ENCODE data around the gene GPS1.

The GPS1 gene

DNA sequence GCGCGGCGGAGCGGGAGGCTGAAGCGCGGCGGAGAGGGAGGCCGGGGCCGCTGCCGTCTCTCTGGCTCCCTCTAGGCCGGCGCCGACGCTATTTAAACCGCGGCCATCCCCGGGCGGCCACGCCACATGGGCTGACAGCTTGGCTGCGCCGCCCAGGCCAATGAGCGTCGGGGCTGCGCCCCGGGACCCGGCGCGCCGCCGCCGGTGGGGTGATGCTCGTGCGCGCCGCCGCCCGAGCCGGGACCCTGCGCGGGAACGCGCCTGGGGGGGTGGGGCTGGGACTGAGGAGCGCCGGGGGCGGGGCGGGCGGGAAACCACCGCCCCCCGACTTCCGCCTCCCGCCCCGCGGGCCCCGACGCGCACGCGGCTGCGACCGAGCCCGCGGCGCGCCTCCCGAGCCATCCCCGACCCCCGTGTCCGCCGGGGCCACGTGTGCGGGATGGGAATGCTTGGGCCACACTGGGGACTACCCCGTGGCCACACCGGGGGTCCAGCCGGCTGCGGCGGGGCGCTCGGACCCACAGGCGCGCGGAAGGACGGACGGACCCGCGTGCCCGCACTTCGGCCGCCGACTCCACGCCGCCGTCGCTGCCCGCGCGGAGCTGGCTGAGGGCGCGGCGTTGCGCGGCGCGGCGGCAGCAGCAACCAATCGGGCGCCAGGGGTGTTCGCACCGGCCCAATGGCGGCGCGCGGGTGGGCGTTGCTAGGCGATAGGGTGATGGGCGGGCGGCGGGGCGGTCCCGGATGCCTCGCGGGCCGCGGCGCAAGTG, 46.7 kb downstream of the GPS1 start, which contains the start of gene FASN:
TSS of gene FASN (minus strand) at position 68 of the 770 bp plus-strand sequence. CDS start 1,791 bp downstream, outside the sequence.
- DNase-seq (ENCODE audit: extremely low read depth, low read depth), result peak; percentile 66
- TF ChIP-seq, protein P1, sequence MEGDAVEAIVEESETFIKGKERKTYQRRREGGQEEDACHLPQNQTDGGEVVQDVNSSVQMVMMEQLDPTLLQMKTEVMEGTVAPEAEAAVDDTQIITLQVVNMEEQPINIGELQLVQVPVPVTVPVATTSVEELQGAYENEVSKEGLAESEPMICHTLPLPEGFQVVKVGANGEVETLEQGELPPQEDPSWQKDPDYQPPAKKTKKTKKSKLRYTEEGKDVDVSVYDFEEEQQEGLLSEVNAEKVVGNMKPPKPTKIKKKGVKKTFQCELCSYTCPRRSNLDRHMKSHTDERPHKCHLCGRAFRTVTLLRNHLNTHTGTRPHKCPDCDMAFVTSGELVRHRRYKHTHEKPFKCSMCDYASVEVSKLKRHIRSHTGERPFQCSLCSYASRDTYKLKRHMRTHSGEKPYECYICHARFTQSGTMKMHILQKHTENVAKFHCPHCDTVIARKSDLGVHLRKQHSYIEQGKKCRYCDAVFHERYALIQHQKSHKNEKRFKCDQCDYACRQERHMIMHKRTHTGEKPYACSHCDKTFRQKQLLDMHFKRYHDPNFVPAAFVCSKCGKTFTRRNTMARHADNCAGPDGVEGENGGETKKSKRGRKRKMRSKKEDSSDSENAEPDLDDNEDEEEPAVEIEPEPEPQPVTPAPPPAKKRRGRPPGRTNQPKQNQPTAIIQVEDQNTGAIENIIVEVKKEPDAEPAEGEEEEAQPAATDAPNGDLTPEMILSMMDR (IDR thresholded peaks at IDR 0.05; ENCODE audit: low read depth, low read length, missing control alignments), result peak; percentile 4
- H3K4me3 ChIP-seq (replicated peaks; ENCODE audit: low read depth, low read length), result peak within 1 kb of the TSS; percentile 96

DNA sequence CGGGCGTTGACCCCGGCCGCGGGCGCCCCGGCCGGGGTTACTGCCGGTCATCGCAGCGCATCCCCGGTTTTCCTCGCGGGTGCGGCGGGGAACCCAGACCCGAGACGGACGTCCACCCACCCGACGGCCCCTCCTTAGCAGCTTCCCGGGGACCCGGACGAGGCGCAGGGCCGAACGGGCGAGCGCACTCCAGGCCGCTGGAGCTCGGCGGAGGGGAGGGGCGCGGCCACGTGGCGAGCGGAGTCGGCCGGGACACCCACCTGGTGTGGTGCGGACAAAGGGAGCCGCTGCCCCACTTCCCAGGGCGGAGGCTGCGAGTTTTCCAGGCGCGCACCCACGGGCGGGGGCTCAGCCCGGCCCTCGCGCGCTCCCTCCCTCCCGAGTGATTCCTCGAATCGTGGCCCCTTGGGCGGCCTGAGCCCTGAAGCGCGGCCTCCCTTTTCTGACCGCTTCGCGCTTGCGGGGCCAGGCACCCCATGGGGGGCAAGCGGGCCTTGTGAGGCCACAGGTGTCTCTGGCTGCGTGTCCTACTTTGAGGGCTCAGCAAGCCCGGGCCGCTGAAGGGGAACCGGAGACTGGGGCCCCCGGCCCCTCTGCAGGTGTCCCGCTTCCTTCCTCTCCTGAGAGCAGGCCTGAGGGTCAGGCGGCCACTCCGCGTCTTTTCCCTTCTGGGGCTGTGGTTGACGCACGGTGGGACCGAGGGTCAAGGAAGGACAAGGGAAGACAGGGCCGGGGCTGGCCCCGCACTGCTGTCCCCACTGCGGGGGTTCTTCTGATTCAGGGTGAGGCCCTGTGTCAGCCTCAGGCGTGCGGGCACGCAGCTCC, 47.5 kb downstream of the GPS1 start:
- peak overlapping the region; percentile 57 for H3K4me3 ChIP-seq (replicated peaks; ENCODE audit: low read depth, low read length)
- TF ChIP-seq, protein P1 (IDR thresholded peaks at IDR 0.05; ENCODE audit: low read depth, low read length, missing control alignments), result no peak
- no peak for DNase-seq (ENCODE audit: extremely low read depth, low read depth)

DNA sequence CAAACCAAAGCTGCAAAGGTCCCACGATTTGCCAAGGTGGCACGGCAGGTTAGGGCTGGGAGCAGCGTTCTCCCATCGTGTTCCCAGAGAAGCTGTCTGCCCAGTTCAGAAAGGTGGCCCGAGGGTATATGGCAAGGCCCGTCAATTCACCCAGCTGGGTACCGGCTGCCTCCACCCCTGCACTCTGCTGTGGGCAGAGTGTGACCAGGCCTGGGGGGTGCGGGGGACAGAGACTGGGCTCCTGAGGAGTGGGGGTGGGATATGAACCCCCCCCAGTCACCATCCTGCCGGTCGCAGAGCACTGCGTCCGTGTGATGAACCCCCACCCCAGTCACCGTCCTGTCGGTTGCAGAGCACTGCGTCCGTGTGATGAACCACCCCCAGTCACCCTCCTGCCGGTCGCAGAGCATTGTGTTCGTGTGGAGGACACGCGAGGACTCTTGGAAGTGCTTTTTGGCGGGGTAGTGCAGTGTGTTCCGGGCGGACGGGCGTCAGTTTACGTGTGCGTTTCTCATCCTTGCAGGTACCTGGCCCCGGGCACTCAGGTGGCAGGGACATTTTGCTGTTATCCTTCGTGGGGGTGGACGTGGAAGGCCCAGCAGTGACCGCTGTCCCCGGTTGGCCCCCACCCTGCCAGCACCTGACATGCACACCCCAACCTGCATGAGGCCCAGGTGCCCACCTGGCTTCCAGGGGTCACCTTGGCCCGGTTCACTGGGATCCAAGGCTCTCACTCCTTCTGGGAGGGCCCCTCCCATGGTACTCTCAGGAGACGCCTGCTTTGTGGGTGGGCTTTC, 49.0 kb downstream of the GPS1 start:
- TF ChIP-seq, protein P1 (IDR thresholded peaks at IDR 0.05; ENCODE audit: low read depth, low read length, missing control alignments), result no peak
- DNase-seq (ENCODE audit: extremely low read depth, low read depth), result no peak
- no peak overlapping the region for H3K4me3 ChIP-seq (replicated peaks; ENCODE audit: low read depth, low read length)

DNA sequence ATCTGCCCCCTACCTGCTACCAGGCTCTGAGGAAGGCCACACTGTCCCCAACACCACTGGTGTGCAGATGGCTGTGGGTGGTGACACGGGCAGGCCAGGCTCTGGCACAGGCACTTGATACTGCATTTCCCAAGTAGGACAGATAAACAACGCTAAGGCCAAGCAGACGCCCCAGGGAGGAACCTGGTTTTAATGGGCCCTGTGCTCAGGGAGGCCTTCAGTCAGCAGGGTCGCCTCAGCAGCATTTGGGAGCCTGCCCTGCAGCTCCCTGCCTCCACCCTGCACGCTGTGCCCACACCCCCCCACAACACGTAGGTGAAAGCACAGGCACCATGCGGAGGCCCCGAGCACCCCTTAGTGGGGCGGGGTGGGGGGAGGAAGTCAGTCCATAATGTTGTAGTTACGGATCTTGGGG, 49.6 kb downstream of the GPS1 start:
- TF ChIP-seq, protein P1 (IDR thresholded peaks at IDR 0.05; ENCODE audit: low read depth, low read length, missing control alignments), result no peak
- DNase-seq (ENCODE audit: extremely low read depth, low read depth), result no peak
- H3K4me3 ChIP-seq (replicated peaks; ENCODE audit: low read depth, low read length), result no peak overlapping the region

DNA sequence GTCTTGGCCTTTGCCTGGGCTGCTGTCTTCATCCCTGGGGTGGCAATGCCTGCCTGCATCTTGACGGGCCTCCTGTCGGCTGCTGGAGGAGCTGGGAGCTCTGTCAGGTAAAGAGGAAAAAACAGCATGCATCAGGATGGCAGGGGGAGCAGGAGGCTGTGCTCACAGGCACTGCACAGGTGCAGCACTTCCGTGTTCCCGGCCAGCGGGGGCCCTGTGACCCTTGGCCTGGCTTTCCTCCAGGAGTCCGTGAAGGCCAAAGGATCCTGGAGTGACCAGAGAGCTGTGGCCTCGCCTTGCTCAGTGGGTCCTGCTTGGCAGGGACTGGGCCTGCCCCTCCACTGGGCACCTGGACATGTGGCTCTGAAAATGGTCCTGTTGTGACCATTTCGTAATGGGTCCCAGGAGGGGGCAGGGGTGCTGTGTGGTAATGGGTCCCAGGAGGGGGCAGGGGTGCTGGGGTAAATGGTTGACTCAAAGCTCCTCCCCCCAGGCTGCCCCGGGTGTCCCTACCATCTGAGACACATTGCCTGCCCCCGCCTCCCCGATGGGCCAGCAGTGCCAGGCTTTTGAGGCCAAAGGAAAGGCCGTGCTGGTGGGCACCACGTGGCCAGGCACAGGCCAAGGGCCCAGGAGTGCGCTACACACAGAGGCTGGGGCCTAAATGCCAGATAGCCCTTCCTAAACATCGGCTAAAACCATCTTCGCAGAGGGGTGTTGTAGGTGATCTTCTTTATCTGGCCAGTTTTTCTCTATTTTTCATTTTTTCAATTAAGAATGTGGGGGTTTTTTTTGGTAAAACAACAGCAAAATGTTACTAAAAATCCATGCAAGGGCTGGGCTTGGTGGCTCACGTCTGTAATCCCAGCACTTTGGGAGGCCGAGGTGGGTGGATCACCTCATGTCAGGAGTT, 50.3 kb downstream of the GPS1 start:
- no peak overlapping the region for H3K4me3 ChIP-seq (replicated peaks; ENCODE audit: low read depth, low read length)
- TF ChIP-seq, protein P1 (IDR thresholded peaks at IDR 0.05; ENCODE audit: low read depth, low read length, missing control alignments), result no peak
- no peak for DNase-seq (ENCODE audit: extremely low read depth, low read depth)

Measured in HFF-Myc (cell line).